ENCODE data around the gene HAVCR1. TPM values are rescaled to one million over a fixed set of nuclear protein-coding genes. Genes with fewer than 3 reads are reported as not detected.

The HAVCR1 gene
- total and polyA plus RNA-seq, 8 donors, result 0.21 to 0.92 (median 0.38) TPM; not detected in 1

- Histone ChIP-seq H3K9me3 (no peaks in the 10 kb centered on the region), H3K4me3 (no peak overlapping the region), H3K36me3 (no peaks in the 10 kb centered on the region), H3K27ac (no peak overlapping the region), H3K27me3 (no peaks in the 10 kb centered on the region), H3K4me1 (no peaks in the 10 kb centered on the region)
- DNase-seq (no peak), ATAC-seq (no peak)
- intact Hi-C loops (cut with DNase I), result no loop called here
- TF ChIP-seq CTCF (IDR thresholded peaks at IDR 0.05), result no peak
Measured at GRCh38 chr5:157072508-157072907, 13.6 kb upstream of the HAVCR1 start.

DNA sequence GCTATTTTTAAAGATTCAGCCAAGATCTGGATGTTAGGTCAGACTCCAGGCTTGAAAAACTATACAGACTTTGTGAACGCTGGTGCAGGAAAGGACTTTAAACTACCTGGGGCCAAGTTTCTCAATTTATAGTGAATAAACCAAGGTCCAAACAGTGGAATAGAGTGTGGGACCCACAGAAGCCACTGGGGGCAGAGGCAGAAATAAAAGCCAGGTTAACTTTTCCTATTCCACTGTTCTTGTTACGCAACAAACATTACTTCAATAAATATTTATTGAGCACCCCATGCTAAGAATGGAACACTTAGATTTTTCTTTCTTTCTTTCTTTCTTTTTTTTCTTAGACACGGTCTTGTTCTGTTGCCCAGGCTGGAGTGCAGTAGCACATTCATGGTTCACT lies 11.0 kb upstream of the HAVCR1 start:
- intact Hi-C loops (cut with DNase I), result no loop called here

GRCh38 chr5:157068785-157069184 lies 9.9 kb upstream of the HAVCR1 start:
- no peak overlapping the region for H3K4me3 ChIP-seq
- H3K27me3 ChIP-seq, result no peaks in the 10 kb centered on the region
- no peaks in the 10 kb centered on the region for H3K9me3 ChIP-seq
- H3K27ac ChIP-seq, result no peak overlapping the region
- no peaks in the 10 kb centered on the region for H3K4me1 ChIP-seq
- DNase-seq (no peak), ATAC-seq (no peak)
- no peak for TF ChIP-seq CTCF (IDR thresholded peaks at IDR 0.05)
- intact Hi-C loops (cut with DNase I), result no loop called here
- no peaks in the 10 kb centered on the region for H3K36me3 ChIP-seq

More for the DNA sequence above, 11.0 kb upstream of the HAVCR1 start:
- H3K36me3 ChIP-seq, result no peaks in the 10 kb centered on the region
- no peak for ATAC-seq
- no peaks in the 10 kb centered on the region for H3K9me3 ChIP-seq
- H3K4me3 ChIP-seq, result no peak overlapping the region
- H3K27me3 ChIP-seq, result no peaks in the 10 kb centered on the region
- H3K27ac ChIP-seq, result no peak overlapping the region
- H3K4me1 ChIP-seq, result no peaks in the 10 kb centered on the region
- no peak for DNase-seq
- no peak for TF ChIP-seq CTCF (IDR thresholded peaks at IDR 0.05)

- DNase-seq, result no peak
- intact Hi-C loops (cut with DNase I), result no loop called here
- Histone ChIP-seq H3K36me3 (no peaks in the 10 kb centered on the region), H3K4me1 (no peaks in the 10 kb centered on the region), H3K9me3 (no peaks in the 10 kb centered on the region), H3K4me3 (no peak overlapping the region), H3K27ac (no peak overlapping the region), H3K27me3 (no peaks in the 10 kb centered on the region)
- no peak for ATAC-seq
- TF ChIP-seq CTCF (IDR thresholded peaks at IDR 0.05), result no peak
Measured at GRCh38 chr5:157068339-157068738, 9.4 kb upstream of the HAVCR1 start.

- Histone ChIP-seq H3K27me3 (no peaks in the 10 kb centered on the region), H3K4me1 (no peaks in the 10 kb centered on the region), H3K27ac (no peak overlapping the region), H3K36me3 (no peaks in the 10 kb centered on the region), H3K9me3 (no peaks in the 10 kb centered on the region), H3K4me3 (no peak overlapping the region)
- intact Hi-C loops (cut with DNase I), result no loop called here
- peak; percentile 70 for ATAC-seq
- DNase-seq, result no peak
- TF ChIP-seq CTCF (IDR thresholded peaks at IDR 0.05), result no peak
Measured at GRCh38 chr5:157067005-157067404, 8.1 kb upstream of the HAVCR1 start.

Data from left lung (tissue), 10 donors.